Gastroesophageal sphincter (tissue), 4 donors: ENCODE data around the gene R3HDML. TPM values are rescaled to one million over a fixed set of nuclear protein-coding genes. Genes with fewer than 3 reads are reported as not detected.

ENCODE experiments used
- small RNA-seq, 4 donors: library from RNA; depleted of rRNA; stranded (forward); fragments of <200 nt; gene quantifications; one replicate each; pipeline ENCODE3, GENCODE V24; 2016
- total RNA-seq, 4 donors: library from RNA; depleted of rRNA; stranded (reverse); fragments of >200 nt; gene quantifications; one replicate each; pipeline ENCODE4 v1.1.0, GENCODE V29; 2016

Gene R3HDML
- total RNA-seq, 4 donors from 2014 or later: not detected

Small RNAs within 50 kb of the gene (small RNA-seq; reads per million reads assigned to genes)
- 0 reads per million in 4 donors for gene RF00019

Other genes with a start within 250 kb of the R3HDML start
- 100 to 1,000 TPM; 173 to 442 (median 242) TPM for gene JPH2, start 149.9 kb upstream of the R3HDML start, total RNA-seq
- gene OSER1, start 126.3 kb upstream of the R3HDML start, total RNA-seq: 10 to 100 TPM; 47.6 to 97.3 (median 70.3) TPM
- gene GDAP1L1, start 89.7 kb upstream of the R3HDML start, total RNA-seq: under 1 TPM in 1 of 4 donors, not detected in 3; 0.67 TPM
- 10 to 100 TPM in 2 of 4 donors, 1 to 10 TPM in 2; 8.0 to 12.1 (median 9.6) TPM for gene FITM2, start 25.8 kb upstream of the R3HDML start, total RNA-seq
- gene HNF4A, start 18.7 kb downstream of the R3HDML start, total RNA-seq: not detected
- gene TTPAL, start 138.8 kb downstream of the R3HDML start, total RNA-seq: 10 to 100 TPM in 3 of 4 donors, 1 to 10 TPM in 1; 9.2 to 21.8 (median 13.8) TPM
- gene SERINC3, start 185.0 kb downstream of the R3HDML start, total RNA-seq: 100 to 1,000 TPM; 119 to 140 (median 131) TPM
- 100 to 1,000 TPM; 241 to 418 (median 291) TPM for gene PKIG, start 245.5 kb downstream of the R3HDML start, total RNA-seq